Measurements from ENCODE around the gene CCL14.
"Not testable (repeated sequence)": the region's sequence is repeated elsewhere in the genome, so short reads cannot be mapped to it uniquely, and the experiment has no call there.

The CCL14 gene

DNA sequence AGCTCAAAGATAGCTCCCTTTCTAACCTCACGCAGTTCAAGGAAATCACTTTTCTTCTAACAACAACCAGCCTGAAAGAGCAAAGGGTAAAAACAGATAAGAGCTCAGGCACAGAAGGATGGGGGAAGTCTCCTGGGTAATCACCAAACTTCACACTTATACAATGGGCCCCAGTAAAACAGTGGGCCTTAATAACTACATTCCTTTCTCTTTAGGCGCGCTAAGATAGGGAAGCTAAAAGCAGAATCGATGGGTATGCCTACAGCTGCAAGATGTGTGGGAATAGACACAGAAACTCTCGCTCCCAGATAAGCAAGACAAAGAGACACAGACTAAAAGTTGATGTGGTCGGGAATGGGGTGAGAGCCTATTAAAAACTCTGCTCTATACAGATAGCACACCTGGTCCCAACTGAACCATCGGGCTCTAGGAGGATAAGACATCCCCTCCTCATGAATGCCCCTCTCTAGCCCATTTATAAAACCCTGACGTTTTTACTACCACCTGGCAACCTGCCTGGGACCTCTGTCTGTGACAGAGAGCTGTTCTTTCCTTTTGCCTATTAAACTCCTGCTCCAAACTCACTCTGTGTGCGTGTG, 43.8 kb downstream of the CCL14 start:
- DNase-seq (ENCODE audit: low read depth), result no peak

DNA sequence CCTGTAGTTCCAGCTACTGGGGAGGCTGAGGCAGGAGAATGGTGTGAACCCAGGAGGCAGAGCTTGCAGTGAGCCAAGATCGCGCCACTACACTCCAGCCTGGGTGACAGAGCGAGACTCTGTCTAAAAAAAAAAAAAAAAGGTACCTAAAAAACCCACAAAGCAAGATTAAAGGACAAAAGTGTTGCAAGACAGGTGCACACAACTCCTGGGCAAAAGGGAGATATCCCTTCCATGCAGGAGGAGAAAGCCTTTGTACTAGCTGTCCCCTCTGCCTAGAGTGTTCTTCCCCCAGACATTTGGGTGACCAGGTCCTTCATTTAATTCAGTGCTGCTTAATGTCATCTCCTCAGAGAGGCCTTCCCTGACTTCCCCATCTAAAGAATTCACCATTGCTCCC, 48.0 kb downstream of the CCL14 start:
- not testable (repeated sequence) for DNase-seq (ENCODE audit: low read depth)

DNA sequence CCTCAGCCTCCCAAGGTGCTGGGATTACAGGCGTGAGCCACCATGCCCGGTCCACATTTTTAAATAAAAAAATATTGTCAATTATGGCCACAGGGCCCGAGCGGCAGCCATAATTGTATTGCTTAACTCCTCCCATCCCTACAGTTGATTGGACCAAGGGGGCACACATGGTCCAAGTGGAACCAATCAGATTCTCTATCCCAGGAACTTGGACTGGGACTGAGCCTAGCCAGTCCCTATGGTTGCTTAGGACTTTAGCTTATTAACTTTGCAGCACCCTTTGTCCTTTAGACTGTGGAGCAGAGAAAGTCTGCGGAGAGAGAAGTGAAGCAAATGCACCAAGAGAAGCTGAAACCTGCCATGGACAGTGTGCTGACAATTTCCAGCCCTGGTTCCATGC, 50.5 kb downstream of the CCL14 start:
- DNase-seq (ENCODE audit: low read depth), result no peak

DNA sequence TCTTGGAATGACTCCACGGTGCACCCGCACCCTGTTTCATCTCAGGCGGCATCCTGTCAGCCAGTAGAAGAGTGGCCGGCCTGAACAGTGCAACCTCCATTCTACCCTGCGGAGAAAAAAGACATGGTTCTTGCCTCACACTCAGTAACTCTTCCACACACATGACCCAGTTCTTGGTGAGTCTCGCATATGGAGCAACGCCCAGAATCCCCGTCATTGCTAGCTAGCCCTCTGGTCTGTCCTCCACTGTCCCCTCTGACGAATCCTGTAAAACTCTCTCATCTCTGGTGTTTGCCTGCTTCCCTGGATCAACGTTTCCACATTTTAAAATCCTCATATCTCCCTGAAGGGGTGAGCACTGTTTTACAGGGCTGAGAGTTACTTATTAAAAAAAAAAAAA, 51.8 kb downstream of the CCL14 start:
- no peak for DNase-seq (ENCODE audit: low read depth)

Data from stimulated activated CD8-positive, alpha-beta memory T cell treated with anti-CD3 and anti-CD28 coated beads, Interleukin-12 subunit alpha, Interleukin-12 subunit beta, amount 100 ng/mL, for 1 hour (primary cell).